Mucosa of rectum (tissue), 2 donors: ENCODE results near the gene SLC22A13.

Source experiments
- H3K27ac ChIP-seq, 2 donors: one replicate each; pipeline ENCODE4 v1.7.0; 2013; ENCODE audit warnings: inconsistent platforms in 2 of 2, low read depth in 2 of 2, low read length in 2 of 2
- H3K27me3 ChIP-seq, 2 donors: one replicate each; pipeline ENCODE4 v1.7.0; 2013; ENCODE audit warnings: low read length in 2 of 2; ENCODE audit not compliant: control insufficient read depth in 2 of 2, insufficient read depth in 2 of 2
- H3K36me3 ChIP-seq, 2 donors: one replicate each; pipeline ENCODE4 v1.7.0; 2013; ENCODE audit warnings: low read length in 2 of 2; ENCODE audit not compliant: control insufficient read depth in 2 of 2, insufficient read depth in 2 of 2
- H3K4me1 ChIP-seq, 2 donors: one replicate each; pipeline ENCODE4 v1.7.0; 2013; ENCODE audit warnings: low read length in 2 of 2, mild to moderate bottlenecking in 1 of 2; ENCODE audit not compliant: control insufficient read depth in 2 of 2, insufficient read depth in 2 of 2
- H3K4me3 ChIP-seq, 2 donors: one replicate each; pipeline ENCODE4 v1.7.0; 2013; ENCODE audit warnings: low read length in 2 of 2
- H3K9ac ChIP-seq, 2 donors: one replicate each; pipeline ENCODE4 v1.7.0; 2013; ENCODE audit warnings: low read length in 2 of 2, low read depth in 1 of 2, mild to moderate bottlenecking in 1 of 2
- H3K9me3 ChIP-seq, 2 donors: one replicate each; pipeline ENCODE4 v1.7.0; 2013; ENCODE audit warnings: low read length in 2 of 2; ENCODE audit not compliant: control insufficient read depth in 2 of 2
- donor health status: healthy.
- donor health status: Normal muscosa, but diverticular disease.

SLC22A13 gene, protein sequence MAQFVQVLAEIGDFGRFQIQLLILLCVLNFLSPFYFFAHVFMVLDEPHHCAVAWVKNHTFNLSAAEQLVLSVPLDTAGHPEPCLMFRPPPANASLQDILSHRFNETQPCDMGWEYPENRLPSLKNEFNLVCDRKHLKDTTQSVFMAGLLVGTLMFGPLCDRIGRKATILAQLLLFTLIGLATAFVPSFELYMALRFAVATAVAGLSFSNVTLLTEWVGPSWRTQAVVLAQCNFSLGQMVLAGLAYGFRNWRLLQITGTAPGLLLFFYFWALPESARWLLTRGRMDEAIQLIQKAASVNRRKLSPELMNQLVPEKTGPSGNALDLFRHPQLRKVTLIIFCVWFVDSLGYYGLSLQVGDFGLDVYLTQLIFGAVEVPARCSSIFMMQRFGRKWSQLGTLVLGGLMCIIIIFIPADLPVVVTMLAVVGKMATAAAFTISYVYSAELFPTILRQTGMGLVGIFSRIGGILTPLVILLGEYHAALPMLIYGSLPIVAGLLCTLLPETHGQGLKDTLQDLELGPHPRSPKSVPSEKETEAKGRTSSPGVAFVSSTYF

GRCh38 chr3:38265604-38266307 is at the start of gene SLC22A13:
Gene SLC22A13, plus strand, starts transcription at chr3:38265812. Its CDS starts 49 bp downstream, at chr3:38265861.
- Histone ChIP-seq H3K4me1 (peaks cover 0 to 5% of the 10 kb centered on the region in 2 donors), H3K27ac (no peak within 1 kb of the TSS), H3K27me3 (no peaks in the 10 kb centered on the region), H3K9me3 (no peaks in the 10 kb centered on the region), H3K4me3 (no peak within 1 kb of the TSS), H3K9ac (no peak within 1 kb of the TSS), H3K36me3 (peaks cover 0 to 2% of the 10 kb centered on the region in 2 donors)

GRCh38 chr3:38219609-38220197 is 45.9 kb upstream of the SLC22A13 start:
- Histone ChIP-seq H3K36me3 (peaks cover 16 to 21% of the 10 kb centered on the region in 2 donors), H3K4me1 (no peaks in the 10 kb centered on the region), H3K9me3 (no peaks in the 10 kb centered on the region), H3K27ac (no peak overlapping the region), H3K27me3 (no peaks in the 10 kb centered on the region), H3K4me3 (no peak overlapping the region), H3K9ac (no peak overlapping the region)

DNA sequence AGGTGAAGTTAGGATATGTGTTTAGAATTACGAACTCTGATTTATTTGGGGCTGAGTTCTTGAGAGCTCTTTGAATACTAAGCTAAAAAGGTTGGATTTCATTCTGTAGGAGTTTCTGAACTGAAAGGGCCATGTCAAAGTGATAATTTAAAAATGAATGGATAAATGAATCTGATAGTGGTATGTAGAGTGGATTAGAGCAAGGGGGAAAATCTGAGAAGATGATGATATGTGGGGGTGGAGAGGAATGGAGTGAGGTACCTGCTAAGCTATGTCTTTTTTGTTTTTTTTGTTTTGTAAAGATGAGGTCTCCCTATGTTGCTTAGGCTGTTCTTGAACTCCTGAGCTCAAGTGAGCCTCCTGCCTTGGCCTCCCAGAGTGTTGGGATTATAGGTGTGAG is 44.6 kb upstream of the SLC22A13 start:
- H3K27me3 ChIP-seq = no peaks in the 10 kb centered on the region
- H3K36me3 ChIP-seq = peaks cover 16 to 27% of the 10 kb centered on the region in 2 donors
- H3K9ac ChIP-seq = no peak overlapping the region

DNA sequence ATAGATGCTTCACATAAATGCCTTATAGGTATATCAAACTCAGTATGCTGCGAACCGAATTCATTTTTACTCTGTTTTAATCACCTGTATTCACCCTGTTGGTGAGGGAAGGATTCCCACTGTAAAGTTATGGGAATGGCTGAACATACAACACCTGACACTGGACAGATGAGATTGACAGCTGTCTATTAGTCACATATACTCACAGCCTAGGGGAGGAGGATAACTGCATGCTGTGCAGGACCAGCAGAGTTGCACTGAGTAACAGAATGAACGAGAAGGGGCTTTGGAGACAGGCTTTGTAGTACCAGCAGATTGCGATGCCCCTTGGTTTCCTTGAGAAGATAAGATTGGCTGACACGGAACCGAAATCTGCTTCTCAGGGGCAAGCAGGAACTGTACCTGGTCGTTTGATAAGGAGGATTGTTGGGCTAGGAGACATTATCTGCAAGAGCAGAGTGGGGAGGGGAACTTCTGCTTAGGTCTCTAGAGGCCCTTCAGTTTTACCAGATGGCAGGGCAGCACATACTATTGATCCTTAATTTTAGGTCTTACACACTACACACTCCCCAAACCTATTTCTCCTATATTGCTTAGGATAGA is 43.5 kb upstream of the SLC22A13 start:
- no peak overlapping the region for H3K27ac ChIP-seq
- no peaks in the 10 kb centered on the region for H3K9me3 ChIP-seq
- H3K36me3 ChIP-seq = peaks cover 19 to 28% of the 10 kb centered on the region in 2 donors
- no peak overlapping the region for H3K4me3 ChIP-seq
- H3K27me3 ChIP-seq = no peaks in the 10 kb centered on the region
- no peak overlapping the region for H3K9ac ChIP-seq
- no peaks in the 10 kb centered on the region for H3K4me1 ChIP-seq

More for the DNA sequence above, 44.6 kb upstream of the SLC22A13 start:
- no peaks in the 10 kb centered on the region for H3K9me3 ChIP-seq
- no peak overlapping the region for H3K27ac ChIP-seq
- H3K4me1 ChIP-seq = no peaks in the 10 kb centered on the region
- H3K4me3 ChIP-seq = no peak overlapping the region

GRCh38 chr3:38224357-38224756 is 41.3 kb upstream of the SLC22A13 start:
- H3K9me3 ChIP-seq = no peaks in the 10 kb centered on the region
- H3K4me1 ChIP-seq = no peaks in the 10 kb centered on the region
- no peak overlapping the region for H3K4me3 ChIP-seq
- no peak overlapping the region for H3K27ac ChIP-seq
- peaks cover 23 to 37% of the 10 kb centered on the region in 2 donors for H3K36me3 ChIP-seq
- no peaks in the 10 kb centered on the region for H3K27me3 ChIP-seq
- no peak overlapping the region for H3K9ac ChIP-seq

DNA sequence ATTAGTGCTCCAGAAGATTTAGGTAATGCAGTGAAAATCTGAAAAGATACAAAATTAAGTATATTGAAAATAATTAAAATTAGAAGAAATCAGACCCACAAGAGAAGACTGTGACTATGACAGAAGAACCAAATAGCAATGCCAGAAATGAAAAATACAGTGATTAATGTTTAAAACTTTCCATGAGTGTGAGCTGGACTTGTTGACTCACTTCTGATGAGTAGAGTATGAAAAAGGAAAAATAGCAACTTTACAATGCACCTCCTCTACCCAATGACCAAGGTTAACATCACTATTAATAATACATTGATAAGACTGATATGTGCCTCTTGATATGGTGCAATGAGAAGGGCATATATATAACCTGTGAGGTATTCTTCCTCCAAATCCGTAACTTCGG is 39.3 kb upstream of the SLC22A13 start:
- H3K4me3 ChIP-seq = no peak overlapping the region
- peaks cover 23 to 44% of the 10 kb centered on the region in 2 donors for H3K36me3 ChIP-seq
- no peaks in the 10 kb centered on the region for H3K4me1 ChIP-seq
- no peaks in the 10 kb centered on the region for H3K9me3 ChIP-seq
- H3K9ac ChIP-seq = no peak overlapping the region
- no peak overlapping the region for H3K27ac ChIP-seq
- no peaks in the 10 kb centered on the region for H3K27me3 ChIP-seq

- no peaks in the 10 kb centered on the region for H3K9me3 ChIP-seq
- no peak overlapping the region for H3K27ac ChIP-seq
- H3K4me1 ChIP-seq = no peaks in the 10 kb centered on the region
- H3K9ac ChIP-seq = no peak overlapping the region
- H3K27me3 ChIP-seq = no peaks in the 10 kb centered on the region
- H3K36me3 ChIP-seq = peaks cover 17 to 40% of the 10 kb centered on the region in 2 donors
- H3K4me3 ChIP-seq = no peak overlapping the region
These were observed 37.6 kb upstream of the SLC22A13 start for GRCh38 chr3:38227989-38228388.

DNA sequence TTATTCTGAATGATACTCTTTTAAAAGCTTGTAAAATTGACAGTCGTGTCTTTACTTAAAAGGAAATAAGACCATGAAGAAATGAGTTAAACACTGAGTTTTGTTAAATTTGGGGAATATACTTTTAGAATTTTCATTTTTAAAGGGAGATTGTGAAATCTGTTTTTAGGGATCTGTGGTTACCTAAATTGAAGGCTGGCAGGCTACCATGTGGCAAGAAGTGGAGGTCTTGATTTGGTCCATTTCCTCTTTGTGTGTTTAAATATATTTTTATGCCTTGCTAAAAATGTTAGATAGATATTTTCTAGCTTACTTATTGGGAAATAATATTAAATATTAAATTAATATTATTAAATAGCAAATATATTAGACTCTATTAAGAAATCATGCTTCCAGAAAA is 36.6 kb upstream of the SLC22A13 start:
- H3K27me3 ChIP-seq = no peaks in the 10 kb centered on the region
- H3K9ac ChIP-seq = no peak overlapping the region
- H3K9me3 ChIP-seq = no peaks in the 10 kb centered on the region
- H3K4me1 ChIP-seq = no peaks in the 10 kb centered on the region
- H3K27ac ChIP-seq = no peak overlapping the region
- no peak overlapping the region for H3K4me3 ChIP-seq
- H3K36me3 ChIP-seq = peaks cover 17 to 35% of the 10 kb centered on the region in 2 donors

DNA sequence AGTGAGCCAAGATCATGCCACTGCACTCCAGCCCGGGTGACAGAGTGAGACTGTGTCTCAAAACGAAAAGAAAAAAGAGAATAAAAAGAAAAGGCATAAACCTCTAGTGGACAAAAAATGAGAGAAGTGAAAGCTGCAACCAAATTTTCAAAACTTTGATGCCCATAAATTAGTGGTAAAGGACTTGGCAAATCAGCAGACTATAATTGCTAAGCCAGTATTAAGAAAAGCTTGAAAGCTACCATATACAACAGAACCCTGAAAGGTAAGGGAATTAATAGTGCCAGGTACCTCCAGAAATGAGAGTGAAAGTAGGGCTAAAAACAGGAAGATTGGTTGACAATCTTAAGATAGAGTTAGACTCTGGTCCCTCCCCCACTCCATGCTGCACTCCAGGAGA is 32.9 kb upstream of the SLC22A13 start:
- no peaks in the 10 kb centered on the region for H3K4me1 ChIP-seq
- H3K36me3 ChIP-seq = peaks cover 11 to 27% of the 10 kb centered on the region in 2 donors
- no peak overlapping the region for H3K27ac ChIP-seq
- H3K4me3 ChIP-seq = no peak overlapping the region
- H3K27me3 ChIP-seq = no peaks in the 10 kb centered on the region
- no peak overlapping the region for H3K9ac ChIP-seq
- no peaks in the 10 kb centered on the region for H3K9me3 ChIP-seq
